ENCODE results near the gene DIRAS3. TPM values are rescaled to one million over a fixed set of nuclear protein-coding genes. Genes with fewer than 3 reads are reported as not detected.

DIRAS3 gene
- total and polyA plus RNA-seq, 2 of the 8 experiments (the other 6 are each of a cell fraction or from before 2014, with no cell fraction given) = 0.11 TPM; not detected in 1

GRCh38 chr1:68024635-68025338, 25.6 kb downstream of the DIRAS3 start:
- H3K79me1 ChIP-seq (ENCODE audit: low read depth, low read length) = no peaks in the 10 kb centered on the region
- no peak overlapping the region for H3K4ac ChIP-seq (replicated peaks; ENCODE audit: insufficient read length, low read depth, low read length)
- no peak overlapping the region for H2AFZ ChIP-seq (ENCODE audit: low read length)
- no peaks in the 10 kb centered on the region for H3K23me2 ChIP-seq (ENCODE audit: low read depth, low read length)
- no peaks in the 10 kb centered on the region for H3K79me2 ChIP-seq (ENCODE audit: control insufficient read depth in 1 of 2, insufficient read depth in 2 of 2, low read length in 2 of 2)
- no peak overlapping the region for H2BK120ac ChIP-seq (replicated peaks; ENCODE audit: low read depth, low read length)
- H3K27ac ChIP-seq (ENCODE audit: low read depth, low read length) = no peak overlapping the region
- POLR2A ChIA-PET (ENCODE audit: partially characterized antibody) = no interaction called here
- H3K36me3 ChIP-seq (ENCODE audit: control insufficient read depth in 2 of 4, insufficient read depth in 4 of 4, low read length in 3 of 4) = no peaks in the 10 kb centered on the region
- no peak overlapping the region for H4K91ac ChIP-seq (replicated peaks; ENCODE audit: insufficient read length, low read length)
- H3K4me2 ChIP-seq (ENCODE audit: insufficient read depth in 1 of 2, low read depth in 2 of 2, low read length in 2 of 2) = no peak overlapping the region
- H3K9ac ChIP-seq (replicated peaks in 1 of 4; ENCODE audit: extremely low read depth in 1 of 4, low read depth in 3 of 4, low read length in 3 of 4) = no peak overlapping the region
- H4K5ac ChIP-seq (ENCODE audit: insufficient read length, low read depth, low read length) = no peak overlapping the region
- no peak for FAIRE-seq
- no peak overlapping the region for H3K4me3 ChIP-seq (ENCODE audit: extremely low read depth in 1 of 4, insufficient read depth in 2 of 4, low read depth in 3 of 4, low read length in 4 of 4)
- no peak overlapping the region for H4K8ac ChIP-seq (ENCODE audit: extremely low read depth, insufficient read depth, low read length)
- H2BK15ac ChIP-seq (ENCODE audit: low read length) = no peak overlapping the region
- H2BK12ac ChIP-seq (ENCODE audit: low read depth, low read length) = no peak overlapping the region
- H3K56ac ChIP-seq (replicated peaks; ENCODE audit: insufficient read length, low read depth, low read length) = no peak overlapping the region
- H3K9me3 ChIP-seq (ENCODE audit: insufficient read depth in 2 of 2, low read depth in 1 of 2, low read length in 1 of 2) = no peaks in the 10 kb centered on the region
- no peak overlapping the region for H3K18ac ChIP-seq (ENCODE audit: extremely low read depth, low read length)
- H2BK5ac ChIP-seq (ENCODE audit: low read depth, low read length) = no peak overlapping the region
- no peaks in the 10 kb centered on the region for H3K27me3 ChIP-seq (replicated peaks in 1 of 4; ENCODE audit: control insufficient read depth in 3 of 4, extremely low read depth in 1 of 4, insufficient read depth in 3 of 4, low read length in 3 of 4)
- 90% methylated on average over 2 of the region's 2 CpGs; no CpG with 5 or more reads in 1 of the 2 experiments for WGBS, 2 experiments (ENCODE audit: extremely low coverage in 1 of 2, insufficient coverage in 1 of 2, insufficient read length in 1 of 2, insufficient replicate concordance in 2 of 2, low coverage in 1 of 2, low lambda C conversion rate in 2 of 2, missing lambda C conversion rate in 1 of 2)
- H2AK5ac ChIP-seq (ENCODE audit: low read depth, low read length) = no peak overlapping the region
- DNase-seq (ENCODE audit: low read depth in 1 of 2, low spot score in 2 of 2) = no peak
- H3K23ac ChIP-seq (ENCODE audit: insufficient read length) = no peak overlapping the region
- no peak overlapping the region for H2BK20ac ChIP-seq (ENCODE audit: low read length)
- H3K14ac ChIP-seq (ENCODE audit: insufficient read length) = no peak overlapping the region
- peaks cover 0 to 6% (median 3%) of the 10 kb centered on the region in 4 experiments; a peak in 3 of 7 replicates for H3K4me1 ChIP-seq (replicated peaks in 1 of 4; ENCODE audit: control insufficient read depth in 3 of 4, insufficient read depth in 4 of 4, low read length in 3 of 4)
- CTCF ChIA-PET (ENCODE audit: partially characterized antibody) = interaction anchor here (1.6 kb wide), 1 partner anchor 33 kb away, joined by 4 read pairs; no protein-coding TSS in a partner anchor
- H4K20me1 ChIP-seq (replicated peaks in 1 of 2; ENCODE audit: control insufficient read depth in 1 of 2, insufficient read depth in 2 of 2, low read length in 2 of 2) = no peaks in the 10 kb centered on the region
- TF ChIP-seq JUND (IDR thresholded peaks at IDR 0.05; ENCODE audit: low read length) = no peak
- TF ChIP-seq KDM1A (IDR thresholded peaks at IDR 0.05; ENCODE audit: borderline replicate concordance, low read length) = no peak
- no peak for TF ChIP-seq RBBP5 (IDR thresholded peaks at IDR 0.05; ENCODE audit: borderline replicate concordance, low read depth, low read length)
- no peak for TF ChIP-seq POLR2AphosphoS5 (IDR thresholded peaks at IDR 0.05; ENCODE audit: low read depth, low read length)
- no peak for TF ChIP-seq RAD21 (IDR thresholded peaks at IDR 0.05 in 1 of 2, conservative IDR thresholded peaks at IDR 0.05 in 1 of 2; ENCODE audit: low read depth in 2 of 2, low read length in 2 of 2)
- no peak for TF ChIP-seq HDAC6 (IDR thresholded peaks at IDR 0.05; ENCODE audit: low read depth, low read length)
- TF ChIP-seq SP2 (IDR thresholded peaks at IDR 0.05; ENCODE audit: low read length) = no peak
- TF ChIP-seq, protein P1, sequence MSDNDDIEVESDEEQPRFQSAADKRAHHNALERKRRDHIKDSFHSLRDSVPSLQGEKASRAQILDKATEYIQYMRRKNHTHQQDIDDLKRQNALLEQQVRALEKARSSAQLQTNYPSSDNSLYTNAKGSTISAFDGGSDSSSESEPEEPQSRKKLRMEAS (IDR thresholded peaks at IDR 0.05) = no peak
- TF ChIP-seq CEBPB (IDR thresholded peaks at IDR 0.05; ENCODE audit: low read depth, low read length) = no peak
- TF ChIP-seq BCL11A (IDR thresholded peaks at IDR 0.05; ENCODE audit: low read depth in 2 of 2, low read length in 2 of 2) = no peak
- TF ChIP-seq CHD1 (IDR thresholded peaks at IDR 0.05; ENCODE audit: low read depth, low read length) = no peak
- TF ChIP-seq SIRT6 (IDR thresholded peaks at IDR 0.05; ENCODE audit: low read length) = no peak
- TF ChIP-seq CTBP2 (IDR thresholded peaks at IDR 0.05; ENCODE audit: borderline replicate concordance, insufficient read depth, insufficient read length, low read length) = no peak
- no peak for TF ChIP-seq SP1 (IDR thresholded peaks at IDR 0.05; ENCODE audit: low read depth, low read length)

Data from H1 (cell line).